Midbrain (tissue), 1 donor: ENCODE data around the gene SV2C.

Experiments used
- DNase-seq: peaks from one replicate; lab custom pipeline; 2025; lab: John Stamatoyannopoulos, UW

Gene SV2C

DNA sequence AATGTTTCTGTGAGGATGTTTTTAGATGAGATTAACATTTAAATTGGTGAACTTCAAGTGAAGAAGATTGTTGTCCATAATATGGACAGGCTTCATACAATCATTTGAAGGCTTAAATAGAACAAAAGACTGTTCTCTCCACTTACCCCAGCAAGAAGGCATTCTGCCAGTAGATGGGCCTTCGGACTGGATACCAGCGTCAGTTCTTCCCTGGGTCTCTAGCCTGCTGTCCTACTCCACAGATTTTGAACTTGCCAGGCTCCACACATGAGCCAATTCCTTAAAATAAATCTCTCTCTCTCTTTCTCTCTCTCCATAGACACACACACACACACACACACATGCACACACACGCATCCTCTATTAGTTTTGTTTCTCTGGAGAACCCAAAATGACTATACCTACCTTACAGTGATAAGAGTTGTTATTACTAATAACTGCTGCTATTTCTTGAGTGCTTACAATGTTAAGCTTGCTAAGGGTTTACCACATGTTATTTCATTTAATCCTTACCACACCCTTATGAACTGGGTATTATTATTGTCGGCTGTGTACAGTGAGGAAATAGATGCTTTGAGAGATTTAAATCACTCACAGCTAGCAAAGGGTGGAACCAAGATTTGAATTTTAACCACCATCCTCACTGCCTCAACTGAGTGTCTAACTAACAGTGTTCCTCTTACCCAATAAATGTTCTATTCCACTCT is 300.1 kb downstream of the SV2C start:
- DNase-seq, result no peak

GRCh38 chr5:76384189-76384588 is 301.0 kb downstream of the SV2C start:
- no peak for DNase-seq

- DNase-seq, result no peak
These were observed 301.5 kb downstream of the SV2C start for GRCh38 chr5:76384705-76385104.

DNA sequence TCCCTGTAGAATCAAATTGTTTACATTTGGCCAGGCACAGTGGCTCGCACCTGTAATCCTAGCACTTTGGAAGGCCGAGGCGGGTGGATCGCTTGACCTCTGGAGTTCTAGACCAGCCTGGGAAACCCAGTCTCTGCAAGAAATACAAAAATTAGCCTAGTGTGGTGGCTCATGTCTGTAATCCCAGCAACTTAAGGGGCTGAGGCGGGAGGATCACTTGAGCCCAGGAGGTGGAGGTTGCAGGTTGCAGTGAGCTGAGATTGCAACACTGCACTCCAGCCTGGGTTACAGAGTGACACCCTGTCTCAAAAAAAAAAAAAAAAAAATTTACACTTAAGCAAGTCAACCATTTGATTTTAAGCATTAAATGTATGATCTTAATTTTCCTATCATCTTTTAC is 302.4 kb downstream of the SV2C start:
- no peak for DNase-seq

- no peak for DNase-seq
These were observed 303.2 kb downstream of the SV2C start for GRCh38 chr5:76386360-76386759.

DNA sequence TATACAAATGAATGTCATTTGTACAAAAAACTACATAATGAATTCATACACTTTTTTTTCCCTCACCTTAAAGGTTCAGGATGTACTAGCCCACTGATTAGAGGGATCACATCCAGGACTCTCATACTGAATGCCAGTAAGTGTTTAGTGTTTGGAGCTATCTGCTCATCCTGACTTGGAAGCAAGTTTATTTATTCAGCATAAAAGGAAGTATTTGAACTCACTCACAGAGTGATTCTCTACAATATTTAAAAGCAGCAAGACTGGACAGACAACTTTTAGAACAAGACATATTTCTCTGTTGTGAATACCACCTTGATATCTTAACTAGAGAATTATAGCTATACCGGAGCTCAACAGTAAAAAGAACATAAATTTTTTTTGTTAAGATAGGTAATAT is 305.1 kb downstream of the SV2C start:
- DNase-seq, result no peak

- no peak for DNase-seq
These were observed 305.8 kb downstream of the SV2C start for GRCh38 chr5:76388791-76389512.

DNA sequence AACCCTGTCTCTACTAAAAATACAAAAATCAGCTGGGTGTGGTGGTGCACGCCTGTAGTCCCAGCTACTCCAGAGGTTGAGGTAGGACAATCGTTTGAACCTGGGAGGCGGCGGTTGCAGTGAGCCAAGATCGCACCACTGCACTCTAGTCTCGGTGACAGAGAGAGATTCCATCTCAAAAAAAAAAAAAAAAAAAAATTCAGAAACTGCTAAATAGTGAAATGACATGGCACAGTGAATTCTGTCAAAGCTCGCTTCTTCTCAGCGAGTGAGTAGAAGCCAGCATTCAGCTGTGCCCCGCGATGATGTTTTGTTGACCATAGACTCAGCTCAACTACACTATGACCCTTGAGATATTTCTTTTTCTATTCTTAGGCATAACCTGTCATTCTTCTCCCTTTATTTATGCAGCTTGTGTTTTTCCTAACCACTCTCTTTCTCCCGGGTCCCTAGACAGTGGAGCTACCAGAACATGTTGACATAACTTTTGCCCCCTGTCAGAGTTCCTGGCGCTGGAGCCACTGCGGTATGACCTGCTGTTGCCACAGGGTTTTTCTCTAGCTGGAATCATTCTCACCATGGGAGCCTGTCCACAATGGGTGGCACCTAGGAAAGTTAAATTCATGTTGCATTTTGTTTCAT is 306.5 kb downstream of the SV2C start:
- no peak for DNase-seq

DNA sequence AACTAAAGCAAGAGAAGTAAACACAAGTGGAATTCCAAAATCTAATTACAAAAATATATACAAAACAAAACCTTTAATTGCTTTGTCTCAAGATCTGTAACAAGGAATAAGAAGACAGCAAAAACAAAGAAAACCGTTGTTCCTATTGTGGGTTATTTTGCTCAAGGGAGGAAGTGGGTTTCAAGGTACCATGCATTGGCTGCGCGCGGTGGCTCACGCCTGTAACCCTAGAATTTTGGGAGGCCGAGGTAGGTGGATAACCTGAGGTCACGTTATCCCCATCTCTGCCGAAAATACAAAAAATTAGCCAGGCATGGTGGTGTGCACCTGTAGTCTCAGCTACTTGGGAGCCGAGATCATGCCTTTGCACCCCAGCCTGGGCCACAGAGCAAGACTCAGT is 307.8 kb downstream of the SV2C start:
- DNase-seq, result no peak

- DNase-seq, result no peak
These were observed 310.0 kb downstream of the SV2C start for GRCh38 chr5:76393035-76393680.

DNA sequence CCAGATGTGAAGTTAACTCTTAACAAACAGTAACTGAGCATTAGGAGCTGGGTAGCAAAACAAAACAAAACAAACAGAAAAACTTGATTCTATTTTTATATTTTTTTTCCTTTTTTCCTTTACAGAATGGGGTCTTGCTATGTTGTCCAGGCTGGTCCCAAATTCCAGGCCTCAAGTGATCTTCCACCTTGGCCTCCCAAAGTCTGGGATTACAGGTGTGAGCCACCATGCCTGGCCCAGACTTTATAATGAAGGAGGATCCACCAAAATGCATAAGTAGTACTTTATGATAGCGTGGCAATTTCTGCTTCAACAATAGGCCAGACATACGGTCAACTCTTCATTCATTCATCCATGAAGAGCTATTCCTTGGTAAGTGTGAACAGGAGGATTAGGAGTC is 314.0 kb downstream of the SV2C start:
- no peak for DNase-seq

GRCh38 chr5:76399268-76399667 is 316.1 kb downstream of the SV2C start:
- DNase-seq, result no peak

GRCh38 chr5:76400466-76400865 is 317.3 kb downstream of the SV2C start:
- DNase-seq, result no peak

DNA sequence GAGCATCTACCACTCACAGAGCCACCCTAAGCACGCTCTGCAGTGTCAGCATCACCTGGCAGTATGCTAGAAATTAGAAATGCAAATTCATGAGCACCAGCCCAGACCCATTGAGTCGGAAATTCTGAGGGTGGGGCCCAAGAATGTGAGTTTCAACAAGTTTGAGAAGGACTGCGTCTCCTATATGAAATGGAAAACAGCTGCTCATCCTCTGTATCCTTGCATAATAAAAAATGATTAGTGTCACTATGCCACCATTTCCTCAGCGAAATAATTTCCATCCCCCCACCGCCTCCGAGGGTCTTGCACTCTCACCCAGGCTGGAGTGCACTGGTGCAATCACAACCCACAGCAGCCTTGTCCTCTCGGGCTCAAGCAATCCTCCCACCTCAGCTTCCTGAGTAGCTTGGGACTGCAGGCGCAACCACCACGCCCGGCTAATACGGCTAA is 318.6 kb downstream of the SV2C start:
- no peak for DNase-seq

GRCh38 chr5:76402251-76402885 is 319.2 kb downstream of the SV2C start:
- no peak for DNase-seq

GRCh38 chr5:76402886-76403765 is 319.9 kb downstream of the SV2C start, which contains the start of gene IQGAP2:
TSS of gene IQGAP2 (plus strand) at chr5:76403285. CDS start at chr5:76403546, 261 bp downstream.
- DNase-seq, result peak; percentile 14
